COR-L47 (cell line): Measurements from ENCODE around the gene SINHCAF.
"Not testable (repeated sequence)": the region's sequence is repeated elsewhere in the genome, so short reads cannot be mapped to it uniquely, and the experiment has no call there.

Source experiments
- DNase-seq: peaks from one replicate; lab custom pipeline; 2025; lab: John Stamatoyannopoulos, UW

The SINHCAF gene

DNA sequence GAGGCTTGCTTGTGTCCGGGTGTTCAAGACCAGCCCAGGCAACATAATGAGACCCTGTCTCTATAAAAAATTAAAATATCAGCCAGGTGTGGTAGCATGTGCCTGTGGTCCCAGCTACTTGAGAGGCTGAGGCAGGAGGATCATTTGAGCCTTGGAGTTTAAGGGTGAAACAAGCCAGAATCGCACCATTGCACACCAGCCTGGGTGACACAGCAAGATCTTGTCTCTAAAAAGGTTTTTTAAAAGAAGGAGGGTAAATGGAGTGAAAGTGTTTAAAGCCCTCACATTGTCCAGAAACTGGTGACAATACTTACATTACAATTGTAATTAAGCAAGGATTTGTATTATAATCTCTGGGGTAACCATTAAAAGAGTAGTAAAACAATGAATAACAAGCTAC lies 64.2 kb downstream of the SINHCAF start:
- DNase-seq: no peak

DNA sequence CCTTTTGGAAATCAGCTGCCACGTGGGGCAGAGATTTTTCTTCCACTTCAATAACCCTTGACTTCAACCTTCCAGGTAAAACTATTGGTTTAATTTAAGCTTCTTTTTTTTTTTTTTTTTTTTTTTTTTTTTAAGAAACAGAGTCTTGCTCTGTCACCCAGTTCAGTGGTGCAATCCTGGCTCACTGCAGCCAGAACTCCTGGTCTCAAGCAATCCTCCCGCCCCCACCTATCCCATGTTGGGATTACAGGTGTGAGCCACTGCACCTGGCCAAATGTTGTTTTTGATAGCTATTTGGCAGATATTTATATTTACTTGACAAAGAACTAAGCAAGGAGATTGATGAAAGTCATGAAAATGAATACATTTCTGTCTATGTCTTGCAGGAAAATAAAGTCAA lies 65.1 kb downstream of the SINHCAF start:
- DNase-seq: no peak

DNA sequence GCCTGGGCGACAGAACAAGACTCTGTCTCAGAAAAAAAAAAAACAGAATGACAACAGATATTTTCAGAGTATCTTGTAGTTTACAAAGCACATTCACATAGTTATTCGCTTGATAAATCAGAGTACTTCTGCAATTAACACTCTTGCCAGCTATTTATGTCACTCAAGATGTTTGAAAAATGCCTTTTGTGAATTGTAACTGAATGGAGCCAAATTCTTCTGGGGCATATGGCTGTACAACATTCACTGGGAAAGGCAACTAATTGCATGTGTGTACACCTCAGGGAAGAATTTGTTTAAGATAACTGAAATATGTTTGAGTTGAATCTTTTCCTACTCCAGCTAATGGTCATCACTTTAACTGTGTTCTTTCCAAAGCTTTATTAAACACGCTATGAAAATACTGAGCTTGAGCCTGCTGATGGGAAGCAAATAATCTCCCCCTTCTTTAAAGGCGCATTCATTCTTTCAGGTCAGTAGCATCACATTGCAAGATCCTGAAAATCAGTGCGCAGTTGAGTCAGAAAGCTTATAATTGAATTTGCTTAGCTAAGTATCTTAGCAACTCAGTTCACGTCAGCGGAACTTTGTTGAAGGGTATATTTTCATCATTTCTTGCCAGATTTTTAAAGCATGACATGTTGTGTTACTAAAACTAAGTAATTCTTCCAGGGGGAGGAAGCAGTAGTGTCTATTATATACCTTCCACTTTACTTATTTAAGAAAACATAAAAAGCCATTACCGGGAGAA lies 66.6 kb downstream of the SINHCAF start:
- no peak for DNase-seq

DNA sequence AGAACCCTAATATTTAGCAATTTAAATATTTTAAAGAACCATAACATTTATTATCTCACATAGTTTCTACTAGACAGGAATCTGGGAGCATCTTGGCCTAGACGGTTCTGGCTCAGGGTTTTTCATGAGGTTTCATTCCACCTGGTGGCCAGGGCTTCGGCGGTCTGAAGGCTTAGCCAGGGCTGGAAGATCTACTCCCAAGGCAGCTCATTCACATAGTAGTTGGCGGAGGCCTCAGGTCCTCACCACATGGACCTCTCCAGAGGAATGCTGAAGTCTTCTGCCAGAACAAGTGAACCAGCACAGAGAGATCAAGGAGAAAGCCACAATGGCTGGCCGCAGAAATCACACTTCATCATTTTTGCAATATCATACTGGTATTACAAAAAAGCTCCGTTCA lies 68.2 kb downstream of the SINHCAF start:
- DNase-seq: no peak

DNA sequence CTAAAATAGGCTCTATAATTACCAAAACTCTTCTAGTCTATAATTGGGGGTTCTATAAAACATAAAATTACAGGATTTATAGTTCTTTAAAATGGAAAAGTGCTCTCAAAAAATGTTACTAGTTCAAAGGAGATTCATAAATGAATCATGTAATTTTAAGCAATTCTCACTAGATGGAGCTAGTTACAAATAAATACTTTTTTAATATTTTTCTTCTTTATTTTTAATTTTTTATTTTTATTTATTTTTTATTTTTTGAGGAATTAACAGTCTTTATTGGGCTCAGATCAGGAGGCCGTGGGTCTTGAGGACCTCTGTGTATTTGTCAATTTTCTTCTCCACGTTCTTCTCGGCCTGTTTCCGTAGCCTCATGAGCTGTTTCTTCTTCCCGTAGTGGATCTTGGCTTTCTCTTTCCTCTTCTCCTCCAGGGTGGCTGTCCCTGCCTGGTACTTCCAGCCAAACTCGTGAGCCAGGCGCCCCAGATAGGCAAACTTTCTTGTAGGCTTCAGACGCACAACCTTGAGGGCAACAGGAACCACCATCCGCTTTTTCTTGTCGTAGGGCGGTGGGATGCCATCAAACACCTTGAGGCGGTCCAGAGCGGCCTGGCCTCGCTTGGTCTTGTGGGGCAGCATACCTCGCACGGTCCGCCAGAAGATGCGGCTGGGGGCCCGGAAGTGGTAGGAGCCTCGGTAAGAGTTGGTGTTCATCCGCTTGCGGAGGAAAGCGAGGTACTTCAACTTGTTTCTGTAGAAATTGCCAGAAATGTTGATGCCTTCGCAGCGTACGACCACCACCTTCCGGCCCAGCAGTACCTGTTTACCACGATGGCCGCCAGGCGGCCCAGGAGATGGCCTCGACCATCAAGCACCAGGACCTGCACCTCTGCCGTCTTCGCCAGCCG lies 74.0 kb downstream of the SINHCAF start:
- DNase-seq: not testable (repeated sequence)

DNA sequence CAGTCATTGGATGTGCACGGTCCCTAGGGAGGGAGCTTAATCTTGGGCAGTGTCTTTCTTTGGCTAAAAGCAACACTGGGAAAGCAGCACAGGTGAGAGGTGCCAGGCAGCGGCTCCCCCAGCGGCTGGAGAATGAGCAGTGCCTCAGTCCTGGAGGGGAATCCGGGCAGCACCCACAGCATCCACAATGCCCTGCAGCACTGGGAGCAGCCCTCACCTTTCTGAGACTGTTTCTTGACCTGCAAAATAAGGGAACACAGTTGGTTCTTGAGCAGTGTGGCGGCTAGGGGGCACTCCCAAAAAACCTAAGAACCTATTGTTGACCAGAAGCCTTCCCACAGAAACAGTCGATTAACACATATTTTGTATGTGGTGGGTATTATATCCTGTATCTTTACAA lies 75.8 kb downstream of the SINHCAF start:
- DNase-seq: no peak

DNA sequence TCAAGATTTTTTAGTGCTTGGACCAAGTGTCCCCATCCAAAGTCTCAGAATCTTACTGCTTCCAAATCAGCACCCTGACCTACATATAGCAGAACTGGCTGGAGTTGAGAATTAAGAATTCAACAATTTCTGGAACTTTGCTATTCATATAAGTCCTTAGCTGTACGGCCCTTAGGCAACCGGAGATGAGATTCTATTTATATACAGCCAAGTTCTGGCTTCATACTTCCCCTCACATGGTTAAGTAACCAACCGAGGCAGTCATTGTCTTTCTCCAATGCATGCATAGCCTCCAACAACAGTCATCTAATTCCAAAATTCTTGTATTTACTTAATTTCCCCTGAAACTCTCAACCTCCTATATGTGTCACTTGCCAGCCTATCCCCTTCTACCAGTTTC lies 76.6 kb downstream of the SINHCAF start:
- no peak for DNase-seq

DNA sequence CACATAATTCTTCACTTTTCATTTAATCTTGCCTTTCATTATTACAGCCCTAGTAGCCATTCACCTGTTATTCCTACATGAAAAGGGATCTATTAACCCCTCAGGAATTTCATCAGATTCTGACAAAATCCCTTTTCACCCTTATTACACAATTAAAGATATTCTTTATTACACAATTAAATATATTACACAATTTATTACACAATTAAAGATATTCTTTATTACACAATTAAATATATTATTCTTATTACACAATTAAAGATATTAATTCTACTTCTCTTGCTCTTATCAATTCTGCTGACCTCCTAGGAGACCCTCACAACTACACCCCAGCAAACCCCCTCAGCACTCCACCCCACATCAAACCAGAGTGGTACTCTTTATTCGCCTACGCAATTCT lies 77.1 kb downstream of the SINHCAF start:
- no peak for DNase-seq

DNA sequence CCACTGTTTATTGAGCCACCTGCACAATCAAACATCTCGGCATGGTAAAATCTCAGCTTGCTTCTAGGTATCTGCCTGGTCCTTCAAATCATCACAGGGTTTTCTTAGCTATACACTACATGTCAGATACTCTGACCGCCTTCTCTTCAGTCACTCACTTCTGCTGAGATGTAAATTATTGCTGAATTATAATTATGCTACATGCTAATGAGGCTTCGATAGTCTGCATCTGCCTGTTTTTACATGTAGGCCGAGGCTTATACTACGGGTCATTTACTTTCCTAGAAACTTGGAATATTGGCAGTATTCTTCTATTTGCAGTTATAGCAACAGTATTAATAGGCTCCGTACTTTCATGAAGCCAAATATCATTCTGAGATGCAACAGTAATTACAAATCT lies 77.6 kb downstream of the SINHCAF start:
- no peak for DNase-seq

DNA sequence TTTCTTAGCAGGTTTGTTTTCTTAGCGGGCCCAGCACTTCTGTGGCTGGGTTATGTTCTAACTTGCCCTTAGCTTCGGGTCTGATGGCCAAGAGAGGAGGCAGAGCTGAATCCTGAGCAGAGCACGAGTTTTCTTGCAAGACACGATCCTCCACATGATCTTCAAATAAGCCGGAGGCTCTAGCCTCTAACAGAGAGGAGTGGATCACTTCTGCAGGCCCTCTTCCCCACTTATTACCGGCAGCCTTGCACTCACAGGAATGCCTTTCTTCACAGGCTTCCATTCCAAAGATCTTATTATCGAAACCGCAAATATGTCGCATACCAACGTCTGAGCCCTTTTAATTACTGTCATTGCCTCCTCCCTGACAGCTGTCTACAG lies 79.5 kb downstream of the SINHCAF start:
- no peak for DNase-seq

DNA sequence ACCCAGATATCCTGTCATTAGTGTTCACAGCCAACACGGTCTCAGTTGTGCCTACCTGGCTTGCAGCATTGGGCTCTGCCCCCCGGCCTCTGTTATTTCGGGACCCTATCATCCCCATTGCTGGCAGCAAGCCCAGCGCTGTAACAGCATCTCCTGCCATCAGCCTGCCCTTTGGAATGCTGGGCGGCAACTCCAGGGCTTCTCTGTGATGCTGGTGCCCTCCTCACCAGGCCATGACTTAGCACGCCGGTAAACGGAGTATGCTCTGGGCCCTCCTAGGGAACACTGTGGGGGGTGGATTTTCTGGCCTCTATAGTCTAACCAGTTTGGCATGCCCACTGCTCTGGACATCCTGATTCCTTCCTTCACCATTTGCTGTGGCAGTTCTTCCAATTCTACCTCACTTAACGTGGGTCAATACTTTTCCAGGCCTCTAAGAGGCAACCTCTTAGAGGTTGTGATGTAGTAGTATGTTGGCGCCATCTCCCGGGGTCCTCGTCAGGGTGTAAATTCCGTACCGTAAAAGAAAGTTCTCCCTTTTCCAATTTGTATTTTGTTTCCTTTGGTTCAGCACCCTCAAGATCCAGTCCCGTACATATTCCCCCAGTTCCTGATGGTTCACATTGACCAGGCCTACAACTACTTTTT lies 80.0 kb downstream of the SINHCAF start:
- no peak for DNase-seq

DNA sequence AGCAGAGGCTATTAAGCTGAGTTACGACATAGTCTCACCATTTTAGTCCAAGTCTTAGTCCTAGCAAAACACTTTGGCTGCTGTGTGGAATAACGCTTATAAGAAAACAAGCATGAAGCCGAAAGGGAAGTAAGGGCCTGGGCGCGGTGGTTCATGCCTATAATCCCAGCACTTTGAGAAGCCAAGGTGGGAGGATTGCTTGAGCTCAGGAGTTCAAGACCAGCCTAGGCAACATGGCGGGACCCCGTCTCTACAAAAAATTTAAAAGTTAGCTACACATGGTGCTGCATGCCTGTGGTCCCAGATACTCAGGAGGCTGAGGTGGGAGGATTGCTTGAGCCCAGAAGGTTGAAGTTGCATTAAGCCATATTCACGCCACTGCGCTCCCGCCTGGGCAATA lies 83.5 kb downstream of the SINHCAF start:
- DNase-seq: not testable (repeated sequence)

DNA sequence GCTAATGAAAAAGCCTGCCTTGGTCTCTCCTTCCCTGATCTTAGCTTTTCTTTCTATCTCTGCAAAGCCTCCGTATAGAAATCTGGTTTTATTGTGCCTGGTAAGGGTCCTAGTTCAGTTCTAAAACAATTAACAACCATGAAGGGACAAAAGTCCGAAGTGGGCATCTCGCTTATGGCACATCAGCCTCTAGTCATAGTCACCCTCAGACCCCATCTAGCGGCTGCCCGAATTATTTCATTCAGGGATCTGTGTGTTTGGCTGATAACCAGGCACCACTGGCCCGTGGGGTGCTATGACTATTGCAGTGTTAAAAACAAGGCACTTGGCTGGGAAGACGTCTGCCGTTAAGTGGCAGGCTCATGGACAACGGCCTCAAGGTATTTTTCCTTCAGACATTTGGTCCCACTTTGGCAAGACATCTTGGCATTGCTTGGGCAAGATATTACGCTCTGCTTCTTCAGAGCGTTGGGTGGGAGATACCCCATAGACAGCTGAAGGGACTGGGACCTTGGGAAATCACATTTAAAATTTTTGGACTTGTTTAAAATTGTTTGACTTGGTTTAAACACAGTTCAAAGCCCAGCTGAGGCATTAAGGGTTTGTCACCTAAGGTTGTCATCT lies 87.1 kb downstream of the SINHCAF start:
- DNase-seq: peak; percentile 50

DNA sequence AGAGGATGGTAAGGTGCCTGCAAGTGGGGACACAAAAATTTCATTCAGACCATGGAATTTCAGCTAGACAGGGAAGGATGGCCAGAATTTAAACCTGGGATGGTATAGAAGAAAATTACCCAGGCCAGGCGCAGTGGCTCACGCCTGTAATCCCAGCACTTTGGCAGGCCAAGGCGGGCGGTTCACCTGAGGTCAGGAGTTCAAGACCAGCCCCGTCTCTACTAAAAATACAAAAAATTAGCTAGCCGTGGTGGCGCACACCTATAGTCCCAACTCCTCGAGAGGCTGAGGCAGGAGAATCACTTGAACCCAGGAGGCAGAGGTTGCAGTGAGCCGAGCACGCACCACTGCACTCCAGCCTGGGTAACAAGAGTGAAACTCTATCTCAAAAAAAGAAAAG lies 87.6 kb downstream of the SINHCAF start:
- DNase-seq: not testable (repeated sequence)

DNA sequence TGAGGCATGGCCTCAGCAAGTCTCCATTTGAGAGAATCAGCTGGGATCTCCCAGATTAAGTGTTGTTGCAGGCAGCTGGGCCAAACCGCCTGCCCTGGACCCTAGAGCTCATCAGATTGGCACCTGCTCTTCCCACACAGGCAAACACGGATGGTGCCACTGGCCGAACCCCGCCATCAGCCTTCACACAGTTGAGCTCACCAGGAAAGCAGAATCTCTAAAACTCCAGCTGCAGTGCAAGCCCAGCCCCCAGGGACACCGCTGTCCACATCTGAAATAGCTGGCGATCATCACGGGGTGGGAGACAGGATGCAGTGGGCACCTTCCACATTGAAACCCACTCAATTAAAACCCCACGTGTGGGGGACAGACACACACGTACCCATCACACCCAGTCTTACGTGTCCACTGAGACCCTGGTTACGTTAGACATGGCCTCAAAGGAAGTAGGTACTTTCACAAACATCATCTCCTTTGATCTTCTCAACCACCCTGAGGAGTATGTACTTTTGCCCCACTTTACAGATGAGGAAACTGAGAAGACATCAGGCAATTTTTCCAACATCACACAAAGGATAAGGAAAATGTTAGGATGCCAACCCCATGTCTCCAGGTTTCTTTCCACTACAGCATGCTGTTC lies 88.8 kb downstream of the SINHCAF start:
- no peak for DNase-seq

DNA sequence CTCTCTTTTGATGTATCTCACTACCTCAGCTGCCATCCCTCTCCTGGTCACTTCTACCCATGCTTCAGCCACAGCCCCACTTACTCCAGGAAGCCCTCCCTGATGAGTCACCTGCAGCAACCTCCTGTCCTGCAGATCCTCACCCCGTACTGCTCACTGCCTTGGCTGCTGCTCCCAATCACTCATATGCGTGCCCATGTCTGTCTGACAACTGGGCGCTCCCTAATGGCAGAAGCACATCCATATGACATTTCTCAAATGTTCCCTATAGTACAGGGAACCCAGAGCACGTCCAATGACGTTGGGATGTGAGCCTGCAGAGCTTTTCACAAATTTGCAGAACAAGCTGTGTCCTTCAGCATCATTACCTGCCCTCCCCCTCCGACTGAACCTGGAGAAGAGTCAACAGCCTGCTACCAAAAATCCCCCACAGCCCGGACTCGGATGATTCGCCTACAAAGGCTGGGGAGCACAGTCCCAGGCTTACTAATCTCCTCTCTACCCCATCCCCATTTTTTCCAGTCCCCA lies 90.0 kb downstream of the SINHCAF start:
- no peak for DNase-seq

DNA sequence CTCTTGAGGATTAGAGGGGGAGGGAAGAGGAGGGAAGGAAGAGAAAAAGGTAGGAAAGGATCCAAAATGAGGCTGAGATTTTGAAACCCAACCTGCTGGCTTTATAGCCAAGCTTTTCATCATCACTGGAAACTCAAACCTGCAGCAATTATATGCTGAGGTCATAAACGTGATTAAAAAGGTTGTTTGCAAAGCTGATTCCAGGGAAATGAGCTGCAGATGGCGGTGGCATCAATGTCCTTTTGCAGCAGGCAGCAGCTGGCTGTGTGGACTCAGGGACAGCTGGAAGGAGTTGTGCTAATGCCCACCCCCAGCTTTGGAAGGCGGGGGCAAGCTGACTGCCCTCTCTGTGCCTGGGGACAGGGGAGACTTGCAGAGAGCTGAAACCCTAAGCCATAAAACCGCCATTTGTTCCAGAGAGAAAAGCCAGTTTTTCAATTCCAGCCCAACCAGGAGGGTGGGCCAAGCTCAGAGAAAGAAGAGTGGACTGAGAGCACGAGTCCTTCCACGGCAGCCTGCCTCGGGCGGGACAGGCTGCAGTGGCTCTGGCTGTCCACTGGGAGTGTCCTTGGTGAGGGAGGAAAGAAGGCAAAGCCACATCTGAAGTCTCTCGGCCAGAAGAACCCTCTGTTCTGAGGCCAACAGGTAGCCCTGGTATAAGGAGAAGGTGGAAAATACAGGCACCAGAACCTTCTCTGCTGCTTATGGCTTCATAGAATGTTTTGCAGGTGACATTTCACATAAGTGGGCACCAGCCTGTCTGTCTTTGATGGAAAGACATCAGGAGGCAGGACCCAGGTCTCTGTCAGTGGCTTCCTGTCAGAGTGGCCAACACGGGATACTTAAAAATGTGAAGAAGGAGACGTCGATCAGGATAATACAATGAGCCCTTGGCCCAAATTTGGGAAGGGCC lies 90.7 kb downstream of the SINHCAF start:
- peak; percentile 62 for DNase-seq

DNA sequence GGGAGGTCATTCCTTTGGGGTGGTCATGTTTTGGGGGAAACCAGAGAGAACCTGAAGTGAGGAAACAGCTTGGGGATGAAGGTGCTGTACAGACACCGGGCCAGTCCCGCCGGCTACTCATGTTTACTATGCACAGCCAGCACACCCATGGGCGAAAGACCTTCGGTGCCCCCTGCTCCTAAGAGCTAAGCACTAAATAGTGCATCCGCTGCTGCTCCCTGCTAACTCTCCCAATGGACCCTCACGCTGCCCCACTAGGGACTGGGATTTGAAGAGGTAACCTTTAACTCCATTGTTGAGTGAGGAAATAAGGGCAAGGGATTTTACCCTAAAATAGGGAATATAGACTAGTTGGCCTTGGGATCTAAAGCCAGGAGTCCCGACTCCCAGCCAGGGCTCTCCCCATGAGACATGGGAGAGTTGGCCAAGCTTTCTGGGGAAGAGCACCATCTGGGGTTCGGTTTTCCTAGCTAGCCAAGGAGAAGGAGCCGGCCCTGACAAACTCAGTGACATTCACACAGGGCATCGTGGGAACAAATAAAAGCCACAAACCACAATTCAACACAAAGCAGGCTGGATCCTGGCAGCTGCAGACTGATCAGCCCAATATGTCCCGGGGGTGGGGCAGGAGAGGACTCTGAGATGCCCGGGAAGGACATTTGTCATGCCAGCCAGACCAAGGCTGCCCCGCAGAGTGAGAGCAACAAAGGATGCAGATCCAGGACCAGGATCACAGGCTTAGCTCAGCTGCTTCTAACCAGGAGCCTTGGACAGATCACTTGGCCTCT lies 91.7 kb downstream of the SINHCAF start:
- DNase-seq: no peak

DNA sequence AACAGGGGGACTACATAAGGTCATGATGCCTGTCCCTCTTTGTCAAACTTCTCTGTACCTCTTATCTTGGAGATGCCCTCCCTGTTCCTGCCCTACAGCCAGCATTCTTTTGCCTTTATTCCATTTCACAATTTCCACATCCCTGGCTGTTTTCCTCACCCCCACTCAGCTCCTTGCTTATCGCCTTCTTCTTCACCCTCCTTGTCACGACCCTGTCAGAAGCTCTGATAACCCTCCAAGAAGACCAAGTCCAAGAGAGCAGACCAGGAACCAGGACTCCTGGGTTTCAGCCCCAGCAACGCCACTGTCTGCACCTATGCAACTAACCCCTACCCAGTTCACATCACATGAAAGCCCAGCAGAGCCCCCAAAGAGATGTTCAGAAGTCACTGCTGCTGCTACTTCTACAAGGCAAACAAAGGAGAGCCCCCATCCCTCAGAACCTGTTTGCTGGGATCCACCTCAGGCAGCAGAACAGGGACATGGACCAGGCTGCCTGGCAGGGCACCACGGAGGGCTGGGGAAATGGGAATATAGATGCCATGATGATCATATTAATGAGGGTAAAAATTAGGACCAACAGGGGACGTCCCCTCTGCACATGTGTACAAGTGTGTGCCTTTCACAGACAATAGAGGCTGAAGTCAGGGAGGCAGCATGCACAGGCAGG lies 92.8 kb downstream of the SINHCAF start:
- DNase-seq: no peak
